Psoas muscle (tissue), 8 donors: ENCODE data around the gene TUFM. TPM values are rescaled to one million over a fixed set of nuclear protein-coding genes. Genes with fewer than 3 reads are reported as not detected.

Experiments
- ATAC-seq, 4 donors: fragments of 200-7000 bp; cut with Tn5 transposase; one replicate each; pipeline ENCODE4 v1.9.1; 2020; ENCODE audit warnings: moderate library complexity in 3 of 4, mild to moderate bottlenecking in 2 of 4
- DNase-seq, 2 donors: peaks; one replicate each; pipeline ENCODE4 v3.0.0-alpha.2; 2020
- H3K27ac ChIP-seq: fragments of 200-600 bp; one replicate; pipeline ENCODE4 v1.8.0; 2022
- H3K27me3 ChIP-seq, 3 donors: fragments of 200-600 bp in 1 of 3; one replicate each; pipeline versions ENCODE4 v1.6.1 to v1.8.0; 2013 to 2022; ENCODE audit warnings: low read length in 2 of 3, mild to moderate bottlenecking in 2 of 3, moderate library complexity in 1 of 3; ENCODE audit not compliant: insufficient read depth in 3 of 3
- H3K36me3 ChIP-seq, 2 donors: fragments of 200-600 bp in 1 of 2; one replicate each; pipeline versions ENCODE4 v1.6.1 to v1.8.0; 2013 to 2022; ENCODE audit warnings: low read depth in 1 of 2, mild to moderate bottlenecking in 1 of 2, moderate library complexity in 1 of 2; ENCODE audit not compliant: insufficient read depth in 1 of 2
- H3K4me1 ChIP-seq: fragments of 200-600 bp; one replicate; pipeline ENCODE4 v1.8.0; 2022
- H3K4me3 ChIP-seq: fragments of 200-600 bp; one replicate; pipeline ENCODE4 v1.8.0; 2022; ENCODE audit warnings: mild to moderate bottlenecking
- H3K9me3 ChIP-seq: fragments of 200-600 bp; one replicate; pipeline ENCODE4 v1.8.0; 2022
- CTCF ChIP-seq: fragments of 200-600 bp; IDR thresholded peaks from one replicate; pipeline ENCODE4 v1.8.0; 2022; ENCODE audit warnings: antibody characterized with exemption
- WGBS, 3 donors: extraction: QIAGEN DNeasy Blood & Tissue Kit; methylation state at CpG; one replicate each; pipeline versions ENCODE4 v1.1.6 to v1.1.7; 2013; 5-methylcytosine and 5-hydroxymethylcytosine counted together
- intact Hi-C, 2 donors: fragments of 100-400 bp; cut with DNase I; formaldehyde crosslinking; loops; one replicate each; pipeline versions ENCODE4 v1.11.0 to v1.14.2; 2022
- polyA plus RNA-seq, 3 donors: library from polyadenylated mRNA; stranded (reverse); fragments of 200-250 nt; gene quantifications; one replicate each; pipeline ENCODE4 v1.2.3, GENCODE V29; 2013
- total RNA-seq, 4 donors: library from RNA; stranded (reverse); fragmentation: NEBNext Ultra II Directional in 2 of 4; extraction: Animal tissue kit (Norgen Biotek cat#: 25700) in 2 of 4; gene quantifications; one replicate each; pipeline versions ENCODE4 v1.2.1 to v1.2.4, GENCODE V29; 2021 to 2023
- donor health status: healthy with polysubstance abuse.
- donor health status: DM: no; HTN: no; CAD: no; lungs with moderate emphysema.
- donor health status: Bipolar disorder and iron deficiency.
- donor health status: healthy.
- donor health status: DM: yes; HTN: yes; CAD: no.
- donor health status: DM: no; HTN: no; CAD: no.
- donor health status: DM: no; HTN: no; CAD: no.
- donor health status: DM: yes; HTN: yes; CAD: no.

Gene TUFM
- total and polyA plus RNA-seq, 7 donors, result 155 to 355 (median 211) TPM

GRCh38 chr16:28844226-28844885, 1.8 kb downstream of the TUFM start:
- no peak for TF ChIP-seq CTCF
- Histone ChIP-seq H3K36me3 (peaks cover 6 to 49% of the 10 kb centered on the region in 2 donors), H3K9me3 (no peaks in the 10 kb centered on the region), H3K4me3 (peak overlapping the region; percentile 95), H3K27ac (no peak overlapping the region), H3K4me1 (peaks cover 19% of the 10 kb centered on the region), H3K27me3 (no peaks in the 10 kb centered on the region)
- 84 to 91% (median 90%) methylated on average over 19 of the region's 19 CpGs for WGBS, 3 donors
- intact Hi-C loops, result loop anchor here in 1 of 2 donors (2.0 kb wide), 1 partner anchor 20 kb away; no protein-coding TSS in a partner anchor
- DNase-seq (no peak), ATAC-seq (no peak)

GRCh38 chr16:28843766-28844165, 2.4 kb downstream of the TUFM start:
- Histone ChIP-seq H3K36me3 (peaks cover 6 to 51% of the 10 kb centered on the region in 2 donors), H3K9me3 (no peaks in the 10 kb centered on the region), H3K27ac (no peak overlapping the region), H3K4me1 (peaks cover 19% of the 10 kb centered on the region), H3K27me3 (no peaks in the 10 kb centered on the region), H3K4me3 (no peak overlapping the region)
- 89 to 94% (median 92%) methylated on average over 11 to 12 of the region's 12 CpGs for WGBS, 3 donors
- DNase-seq (peak in 1 of 2 donors; percentile 53), ATAC-seq (no peak)
- no peak for TF ChIP-seq CTCF
- intact Hi-C loops, result loop anchor here (2.0 kb wide), 2 partner anchors 15 to 19 kb away; no protein-coding TSS in a partner anchor

- 86 to 95% (median 93%) methylated on average over 7 of the region's 7 CpGs for WGBS, 3 donors
Observed at GRCh38 chr16:28842696-28843095, 3.5 kb downstream of the TUFM start.

GRCh38 chr16:28839899-28840298, 6.2 kb downstream of the TUFM start:
- intact Hi-C loops, result no loop called here
- H3K4me1 ChIP-seq, result peaks cover 2% of the 10 kb centered on the region
- H3K9me3 ChIP-seq, result no peaks in the 10 kb centered on the region
- no peak overlapping the region for H3K27ac ChIP-seq
- H3K4me3 ChIP-seq, result no peak overlapping the region
- no peak for TF ChIP-seq CTCF
- ATAC-seq (no peak), DNase-seq (no peak)
- no peaks in the 10 kb centered on the region for H3K27me3 ChIP-seq
- H3K36me3 ChIP-seq, result peaks cover 10 to 81% of the 10 kb centered on the region in 2 donors
- 32 to 67% (median 59%) methylated on average over 1 of the region's 1 CpG for WGBS, 3 donors

More at GRCh38 chr16:28842696-28843095, 3.5 kb downstream of the TUFM start:
- intact Hi-C loops, result loop anchor here in 1 of 2 donors (2.0 kb wide), 1 partner anchor 14 kb away; no protein-coding TSS in a partner anchor
- Histone ChIP-seq H3K27ac (no peak overlapping the region), H3K27me3 (no peaks in the 10 kb centered on the region), H3K36me3 (peaks cover 10 to 61% of the 10 kb centered on the region in 2 donors), H3K4me3 (no peak overlapping the region), H3K4me1 (peaks cover 17% of the 10 kb centered on the region), H3K9me3 (no peaks in the 10 kb centered on the region)
- ATAC-seq, result no peak
- DNase-seq, result no peak
- TF ChIP-seq CTCF, result no peak
